ENCODE data around the gene KCNH5. TPM values are rescaled to one million over a fixed set of nuclear protein-coding genes. Genes with fewer than 3 reads are reported as not detected.

KCNH5 gene
- total RNA-seq, 2 experiments from 2014 or later: not detected

DNA sequence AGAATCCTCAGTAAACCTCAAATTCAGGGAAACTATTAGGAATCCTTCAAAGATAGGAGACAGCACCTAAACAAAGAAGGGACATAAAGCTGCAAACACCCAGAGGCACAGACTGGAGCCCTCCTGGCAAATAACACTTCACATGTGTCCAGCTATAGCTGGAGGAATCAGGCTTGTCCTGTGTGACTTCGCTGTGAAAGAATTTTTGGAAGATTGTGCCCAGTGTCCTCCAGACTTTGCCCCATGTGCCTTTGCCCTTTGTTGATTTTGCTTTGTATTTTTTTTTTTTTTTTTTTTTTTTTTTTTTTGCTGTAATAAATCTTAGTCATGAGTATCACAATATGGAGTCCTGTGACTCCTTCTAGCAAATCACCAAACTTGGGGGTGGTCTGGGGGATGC is 136.8 kb downstream of the KCNH5 start:
- DNase-seq (ENCODE audit: low spot score): no peak
- BruUV-seq (replicated peaks): no TSS peak
- no peak overlapping the region for H3K4me2 ChIP-seq (ENCODE audit: low read length)
- no peak overlapping the region for H3K4me3 ChIP-seq (ENCODE audit: low read depth, low read length, poor library complexity, severe bottlenecking)
- no peaks in the 10 kb centered on the region for H3K9me2 ChIP-seq (ENCODE audit: insufficient read depth, low read length)
- H3K4me1 ChIP-seq (ENCODE audit: insufficient read depth, low read length, poor library complexity, severe bottlenecking): no peaks in the 10 kb centered on the region
- H3K9me3 ChIP-seq (ENCODE audit: low read length): no peaks in the 10 kb centered on the region
- intact Hi-C loops (cut with micrococcal nuclease; ENCODE audit: unreplicated experiment): no loop called here
- POLR2A ChIA-PET: no interaction called here
- no peaks in the 10 kb centered on the region for H3K36me3 ChIP-seq (ENCODE audit: insufficient read depth, low read length)
- H2AFZ ChIP-seq (ENCODE audit: low read length): no peak overlapping the region
- H3K27ac ChIP-seq (ENCODE audit: low read depth, low read length, poor library complexity, severe bottlenecking): no peak overlapping the region
- no peaks in the 10 kb centered on the region for H3K79me2 ChIP-seq (ENCODE audit: insufficient read depth, low read depth, low read length)
- H4K20me1 ChIP-seq (ENCODE audit: insufficient read depth, low read length): no peaks in the 10 kb centered on the region
- CTCF ChIA-PET (ENCODE audit: unreplicated experiment): no interaction called here
- no peak for TF ChIP-seq EZH2phosphoT487 (IDR thresholded peaks at IDR 0.05; ENCODE audit: borderline replicate concordance, low read depth, low read length)
- TF ChIP-seq, protein P1, sequence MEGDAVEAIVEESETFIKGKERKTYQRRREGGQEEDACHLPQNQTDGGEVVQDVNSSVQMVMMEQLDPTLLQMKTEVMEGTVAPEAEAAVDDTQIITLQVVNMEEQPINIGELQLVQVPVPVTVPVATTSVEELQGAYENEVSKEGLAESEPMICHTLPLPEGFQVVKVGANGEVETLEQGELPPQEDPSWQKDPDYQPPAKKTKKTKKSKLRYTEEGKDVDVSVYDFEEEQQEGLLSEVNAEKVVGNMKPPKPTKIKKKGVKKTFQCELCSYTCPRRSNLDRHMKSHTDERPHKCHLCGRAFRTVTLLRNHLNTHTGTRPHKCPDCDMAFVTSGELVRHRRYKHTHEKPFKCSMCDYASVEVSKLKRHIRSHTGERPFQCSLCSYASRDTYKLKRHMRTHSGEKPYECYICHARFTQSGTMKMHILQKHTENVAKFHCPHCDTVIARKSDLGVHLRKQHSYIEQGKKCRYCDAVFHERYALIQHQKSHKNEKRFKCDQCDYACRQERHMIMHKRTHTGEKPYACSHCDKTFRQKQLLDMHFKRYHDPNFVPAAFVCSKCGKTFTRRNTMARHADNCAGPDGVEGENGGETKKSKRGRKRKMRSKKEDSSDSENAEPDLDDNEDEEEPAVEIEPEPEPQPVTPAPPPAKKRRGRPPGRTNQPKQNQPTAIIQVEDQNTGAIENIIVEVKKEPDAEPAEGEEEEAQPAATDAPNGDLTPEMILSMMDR (conservative IDR thresholded peaks at IDR 0.05; ENCODE audit: low read length): no peak

DNA sequence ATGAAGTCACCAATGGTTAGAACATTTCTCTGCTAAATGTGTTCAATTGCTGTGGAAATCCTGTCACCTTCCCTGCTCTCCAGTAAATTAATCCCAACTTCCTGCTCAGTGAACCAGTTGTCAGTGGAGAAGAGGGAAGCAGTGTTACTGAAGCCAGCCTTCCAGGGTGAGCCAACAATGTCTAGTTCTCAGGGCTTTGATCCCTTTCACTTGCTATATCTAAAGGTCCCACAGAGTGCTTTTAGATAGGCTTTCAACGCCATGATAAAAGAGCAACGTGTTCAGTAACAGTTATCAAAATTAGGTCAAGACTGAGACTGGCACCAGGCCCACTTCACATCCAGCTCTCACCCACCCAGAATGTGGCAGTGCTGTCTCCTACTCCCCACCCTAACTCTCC is 139.7 kb downstream of the KCNH5 start:
- no peaks in the 10 kb centered on the region for H3K9me2 ChIP-seq (ENCODE audit: insufficient read depth, low read length)
- CTCF ChIA-PET (ENCODE audit: unreplicated experiment): no interaction called here
- TF ChIP-seq EZH2phosphoT487 (IDR thresholded peaks at IDR 0.05; ENCODE audit: borderline replicate concordance, low read depth, low read length): no peak
- TF ChIP-seq, protein P1 (conservative IDR thresholded peaks at IDR 0.05; ENCODE audit: low read length): no peak
- H2AFZ ChIP-seq (ENCODE audit: low read length): no peak overlapping the region
- H3K9me3 ChIP-seq (ENCODE audit: low read length): no peaks in the 10 kb centered on the region
- DNase-seq (ENCODE audit: low spot score): no peak
- no peaks in the 10 kb centered on the region for H4K20me1 ChIP-seq (ENCODE audit: insufficient read depth, low read length)
- POLR2A ChIA-PET: no interaction called here
- no peak overlapping the region for H3K4me3 ChIP-seq (ENCODE audit: low read depth, low read length, poor library complexity, severe bottlenecking)
- H3K4me1 ChIP-seq (ENCODE audit: insufficient read depth, low read length, poor library complexity, severe bottlenecking): no peaks in the 10 kb centered on the region
- H3K79me2 ChIP-seq (ENCODE audit: insufficient read depth, low read depth, low read length): no peaks in the 10 kb centered on the region
- BruUV-seq (replicated peaks): no TSS peak
- no peak overlapping the region for H3K4me2 ChIP-seq (ENCODE audit: low read length)
- H3K27ac ChIP-seq (ENCODE audit: low read depth, low read length, poor library complexity, severe bottlenecking): no peak overlapping the region
- H3K36me3 ChIP-seq (ENCODE audit: insufficient read depth, low read length): no peaks in the 10 kb centered on the region
- intact Hi-C loops (cut with micrococcal nuclease; ENCODE audit: unreplicated experiment): no loop called here

DNA sequence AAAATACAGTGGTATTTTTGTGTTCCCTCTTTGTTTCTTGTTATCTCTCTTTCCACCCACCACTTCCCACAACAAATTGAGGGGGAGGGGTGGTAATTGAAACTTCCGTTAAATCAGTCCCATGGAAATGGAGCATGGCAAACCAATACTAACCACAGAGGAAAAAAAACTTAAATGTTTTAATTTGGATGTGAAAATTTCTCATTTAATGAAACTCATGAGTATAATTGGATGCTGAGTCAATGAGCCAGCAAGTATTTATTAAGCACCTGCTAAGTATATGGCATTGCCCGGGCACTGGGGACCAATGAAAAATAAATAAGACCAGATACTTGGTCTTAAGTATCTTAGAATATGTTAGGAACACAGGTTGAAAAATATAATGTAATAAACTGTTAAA is 147.5 kb downstream of the KCNH5 start:
- TF ChIP-seq, protein P1 (conservative IDR thresholded peaks at IDR 0.05; ENCODE audit: low read length): no peak
- H3K27ac ChIP-seq (ENCODE audit: low read depth, low read length, poor library complexity, severe bottlenecking): no peak overlapping the region
- no peaks in the 10 kb centered on the region for H3K9me3 ChIP-seq (ENCODE audit: low read length)
- no peak overlapping the region for H2AFZ ChIP-seq (ENCODE audit: low read length)
- no peak overlapping the region for H3K4me3 ChIP-seq (ENCODE audit: low read depth, low read length, poor library complexity, severe bottlenecking)
- ChIA-PET CTCF (ENCODE audit: unreplicated experiment) (no interaction called here), POLR2A (no interaction called here)
- no peaks in the 10 kb centered on the region for H3K4me1 ChIP-seq (ENCODE audit: insufficient read depth, low read length, poor library complexity, severe bottlenecking)
- no peak overlapping the region for H3K4me2 ChIP-seq (ENCODE audit: low read length)
- H4K20me1 ChIP-seq (ENCODE audit: insufficient read depth, low read length): no peaks in the 10 kb centered on the region
- H3K36me3 ChIP-seq (ENCODE audit: insufficient read depth, low read length): no peaks in the 10 kb centered on the region
- H3K79me2 ChIP-seq (ENCODE audit: insufficient read depth, low read depth, low read length): no peaks in the 10 kb centered on the region
- no TSS peak for BruUV-seq (replicated peaks)
- DNase-seq (ENCODE audit: low spot score): no peak
- intact Hi-C loops (cut with micrococcal nuclease; ENCODE audit: unreplicated experiment): no loop called here
- H3K9me2 ChIP-seq (ENCODE audit: insufficient read depth, low read length): no peaks in the 10 kb centered on the region

Data from OCI-LY7 (cell line).